H1 (cell line): Measurements from ENCODE around the gene ZKSCAN8. TPM values are rescaled to one million over a fixed set of nuclear protein-coding genes. Genes with fewer than 3 reads are reported as not detected.

Source experiments
- ATF3 ChIP-seq: IDR thresholded peaks from 2 replicates; pipeline ENCODE4 v1.6.1; 2011; ENCODE audit warnings: low read depth, mild to moderate bottlenecking, low read length; ENCODE audit not compliant: insufficient read depth
- BRCA1 ChIP-seq: IDR thresholded peaks from 2 replicates; pipeline ENCODE4 v1.6.1; 2012; ENCODE audit warnings: low read depth, low read length, improper control_type of control experiment
- CBX8 ChIP-seq: fragments of 300-800, 300-1000 bp; sonication (generic); IDR thresholded peaks from 2 replicates; pipeline ENCODE4 v1.7.1; 2016; ENCODE audit warnings: low read depth, low read length, borderline replicate concordance
- CHD7 ChIP-seq: fragments of 300-600 bp; sonication (generic); IDR thresholded peaks from 2 replicates; pipeline ENCODE4 v1.7.1; 2012; ENCODE audit warnings: low read length, moderate library complexity, mild to moderate bottlenecking, inconsistent platforms; ENCODE audit not compliant: insufficient replicate concordance
- MAFK ChIP-seq: IDR thresholded peaks from 2 replicates; pipeline ENCODE4 v1.6.1; 2012; ENCODE audit warnings: low read depth, mild to moderate bottlenecking, improper control_type of control experiment, low read length
- SP1 ChIP-seq: IDR thresholded peaks from 2 replicates; pipeline ENCODE4 v1.6.1; 2011; ENCODE audit warnings: low read depth, low read length
- TAF1 ChIP-seq: IDR thresholded peaks from 2 replicates; pipeline ENCODE4 v1.6.1; 2011; ENCODE audit warnings: mild to moderate bottlenecking, low read depth, low read length
- ZNF274 ChIP-seq: IDR thresholded peaks from 2 replicates; pipeline ENCODE4 v1.7.0; 2012; ENCODE audit warnings: low read length, borderline replicate concordance; ENCODE audit errors: extremely low read depth
- polyA plus RNA-seq, 7 experiments: library from polyadenylated mRNA; depleted of rRNA in 3 of 7; stranded (reverse) in 5 of 7; unstranded in 2 of 7; fragments of >200 nt in 5 of 7; fragments of 200-250 nt in 2 of 7; gene quantifications; 1 replicate in 5 of 7; 2 replicates in 1 of 7; 4 replicates in 1 of 7; pipeline versions ENCODE4 v1.2.1 to v1.2.3, GENCODE V29; 2011 to 2013; ENCODE audit warnings: missing spikeins in 2 of 7, mixed read lengths in 2 of 7
- total RNA-seq: library from RNA; stranded (reverse); fragmentation: NEBNext Ultra II Directional; extraction: Animal tissue kit (Norgen Biotek cat#: 25700); gene quantifications from 2 replicates; pipeline ENCODE4 v1.2.1, GENCODE V29; 2021
- TF ChIP-seq, protein P1 (sequence below): IDR thresholded peaks from 2 replicates; pipeline ENCODE4 v1.6.1; 2012; ENCODE audit warnings: inconsistent platforms

Gene ZKSCAN8
- total and polyA plus RNA-seq, 2 of the 8 experiments (the other 6 are each of a cell fraction or from before 2014, with no cell fraction given): 10.7 to 24.1 TPM

DNA sequence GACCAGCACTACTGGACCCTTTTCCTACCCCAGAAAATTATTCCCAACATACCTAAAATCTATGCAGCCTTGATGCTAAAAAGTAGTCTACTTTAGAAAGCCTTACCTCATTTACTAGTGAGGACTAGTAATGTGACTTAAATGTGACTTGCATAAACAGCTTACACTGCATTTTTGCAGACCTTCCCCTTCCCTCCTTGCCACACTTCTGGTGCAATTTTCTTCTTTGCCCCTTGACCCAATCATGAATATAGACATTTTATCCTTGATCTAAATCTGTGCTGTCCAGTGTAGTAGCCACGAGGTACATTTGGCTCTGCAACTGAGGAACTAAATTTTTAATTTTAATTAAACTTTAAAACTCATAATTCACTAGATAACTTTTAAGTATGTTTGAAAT, 7.0 kb upstream of the ZKSCAN8 start (continued):
- no peak for TF ChIP-seq CHD7
- TF ChIP-seq TAF1: no peak
- TF ChIP-seq BRCA1: no peak
- no peak for TF ChIP-seq ZNF274
- no peak for TF ChIP-seq SP1
- TF ChIP-seq ATF3: no peak
- no peak for TF ChIP-seq CBX8
- TF ChIP-seq, protein P1, sequence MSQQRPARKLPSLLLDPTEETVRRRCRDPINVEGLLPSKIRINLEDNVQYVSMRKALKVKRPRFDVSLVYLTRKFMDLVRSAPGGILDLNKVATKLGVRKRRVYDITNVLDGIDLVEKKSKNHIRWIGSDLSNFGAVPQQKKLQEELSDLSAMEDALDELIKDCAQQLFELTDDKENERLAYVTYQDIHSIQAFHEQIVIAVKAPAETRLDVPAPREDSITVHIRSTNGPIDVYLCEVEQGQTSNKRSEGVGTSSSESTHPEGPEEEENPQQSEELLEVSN: no peak
- TF ChIP-seq MAFK: no peak
